Left lobe of liver (tissue), 2 donors: Measurements from ENCODE around the gene QPCTL. TPM values are rescaled to one million over a fixed set of nuclear protein-coding genes. Genes with fewer than 3 reads are reported as not detected.
"Not testable (repeated sequence)": the region's sequence is repeated elsewhere in the genome, so short reads cannot be mapped to it uniquely, and the experiment has no call there.

Experiments used
- ATAC-seq: fragments of 200-7000 bp; cut with Tn5 transposase; one replicate; pipeline ENCODE4 v1.9.1; 2020; ENCODE audit warnings: mild to moderate bottlenecking, moderate library complexity
- DNase-seq: peaks from one replicate; pipeline ENCODE4 v3.0.0-alpha.2; 2020; ENCODE audit warnings: low spot score
- total RNA-seq: library from RNA; stranded (reverse); gene quantifications from one replicate; pipeline ENCODE4 v1.2.1, GENCODE V29; 2021
- donor health status: DM: no; HTN: no; CAD: no; lungs with moderate emphysema.
- donor health status: DM: no; HTN: yes; CAD: no.

QPCTL gene
- total RNA-seq, 1 donor from 2014 or later: 7.8 TPM

GRCh38 chr19:45674946-45675345 is 17.5 kb upstream of the QPCTL start:
- DNase-seq (no peak), ATAC-seq (no peak)

GRCh38 chr19:45676851-45677263 is 15.6 kb upstream of the QPCTL start:
- no peak for ATAC-seq
- DNase-seq: no peak

GRCh38 chr19:45677351-45678230 is 14.9 kb upstream of the QPCTL start:
- peak; percentile 54 for DNase-seq
- peak; percentile 3 for ATAC-seq

GRCh38 chr19:45681391-45682015 is 11.0 kb upstream of the QPCTL start:
- ATAC-seq (peak; percentile 98), DNase-seq (peak; percentile 91)

GRCh38 chr19:45682117-45682516 is 10.3 kb upstream of the QPCTL start:
- DNase-seq (no peak), ATAC-seq (no peak)

GRCh38 chr19:45682908-45683307 is 9.6 kb upstream of the QPCTL start:
- DNase-seq: no peak

GRCh38 chr19:45685045-45685444 is 7.4 kb upstream of the QPCTL start:
- ATAC-seq, DNase-seq: not testable (repeated sequence)

More at GRCh38 chr19:45682908-45683307, 9.6 kb upstream of the QPCTL start:
- ATAC-seq: no peak

GRCh38 chr19:45687599-45687998 is 4.9 kb upstream of the QPCTL start:
- DNase-seq: no peak
- no peak for ATAC-seq

- ATAC-seq (peak; percentile 77), DNase-seq (peak; percentile 94)
Measured at GRCh38 chr19:45691516-45692186, 815 bp upstream of the QPCTL start, which contains the start of gene SNRPD2. SNRPD2 (minus strand) TSS chr19:45691953; CDS start chr19:45691888, 65 bp downstream.

- ATAC-seq (peak; percentile 47), DNase-seq (peak; percentile 80)
Measured at GRCh38 chr19:45693106-45693788, 781 bp downstream of the QPCTL start.

GRCh38 chr19:45701676-45702075 is 9.2 kb downstream of the QPCTL start:
- no peak for ATAC-seq
- no peak for DNase-seq

- ATAC-seq: no peak
- DNase-seq: no peak
Measured at GRCh38 chr19:45705115-45705514, 12.6 kb downstream of the QPCTL start.

GRCh38 chr19:45705710-45706415 is 13.4 kb downstream of the QPCTL start:
- ATAC-seq (no peak), DNase-seq (no peak)

GRCh38 chr19:45710356-45711130 is 18.1 kb downstream of the QPCTL start:
- no peak for DNase-seq
- ATAC-seq: no peak

GRCh38 chr19:45711851-45712698 is 19.6 kb downstream of the QPCTL start:
- ATAC-seq (no peak), DNase-seq (no peak)

GRCh38 chr19:45712699-45713067 is 20.2 kb downstream of the QPCTL start:
- DNase-seq (no peak), ATAC-seq (no peak)

- ATAC-seq (no peak), DNase-seq (no peak)
Measured at GRCh38 chr19:45713141-45713540, 20.7 kb downstream of the QPCTL start.

GRCh38 chr19:45715139-45715538 is 22.7 kb downstream of the QPCTL start:
- ATAC-seq (no peak), DNase-seq (no peak)
